ENCODE data around the gene SMAD3.

The SMAD3 gene

DNA sequence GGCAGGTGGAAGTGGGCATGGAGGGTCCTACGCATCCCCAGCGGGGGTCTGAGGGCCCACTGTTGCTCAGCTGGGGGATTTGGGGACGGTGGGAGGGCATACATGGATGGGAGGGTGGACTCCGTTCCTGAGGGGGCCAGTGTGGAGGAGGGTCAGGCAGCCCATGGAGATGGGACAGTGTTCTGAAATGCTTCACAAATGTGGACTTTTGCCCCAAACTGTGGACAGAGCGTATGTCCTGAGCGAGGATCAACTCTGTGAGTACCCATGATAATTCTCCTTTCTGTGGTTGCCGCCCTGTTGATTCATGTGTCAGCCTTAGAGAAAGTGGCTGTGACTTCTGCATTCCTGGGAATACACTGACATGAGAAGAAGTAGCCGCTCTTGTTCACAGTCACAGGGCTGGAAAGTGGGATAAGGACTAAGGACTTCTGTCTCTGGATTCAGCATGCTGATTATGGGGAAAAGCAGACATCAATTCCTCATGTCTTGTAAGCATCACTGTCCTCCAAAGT, 33.4 kb downstream of the SMAD3 start:
- peaks cover 5% of the 10 kb centered on the region for H3K4me1 ChIP-seq (ENCODE audit: insufficient read depth, low read length)
- peaks cover 18% of the 10 kb centered on the region for H3K27me3 ChIP-seq (ENCODE audit: insufficient read depth, low read length, poor library complexity)
- TF ChIP-seq EZH2 (IDR thresholded peaks at IDR 0.05; ENCODE audit: borderline replicate concordance, low read depth, low read length, severe bottlenecking): no peak
- TF ChIP-seq, protein P1, sequence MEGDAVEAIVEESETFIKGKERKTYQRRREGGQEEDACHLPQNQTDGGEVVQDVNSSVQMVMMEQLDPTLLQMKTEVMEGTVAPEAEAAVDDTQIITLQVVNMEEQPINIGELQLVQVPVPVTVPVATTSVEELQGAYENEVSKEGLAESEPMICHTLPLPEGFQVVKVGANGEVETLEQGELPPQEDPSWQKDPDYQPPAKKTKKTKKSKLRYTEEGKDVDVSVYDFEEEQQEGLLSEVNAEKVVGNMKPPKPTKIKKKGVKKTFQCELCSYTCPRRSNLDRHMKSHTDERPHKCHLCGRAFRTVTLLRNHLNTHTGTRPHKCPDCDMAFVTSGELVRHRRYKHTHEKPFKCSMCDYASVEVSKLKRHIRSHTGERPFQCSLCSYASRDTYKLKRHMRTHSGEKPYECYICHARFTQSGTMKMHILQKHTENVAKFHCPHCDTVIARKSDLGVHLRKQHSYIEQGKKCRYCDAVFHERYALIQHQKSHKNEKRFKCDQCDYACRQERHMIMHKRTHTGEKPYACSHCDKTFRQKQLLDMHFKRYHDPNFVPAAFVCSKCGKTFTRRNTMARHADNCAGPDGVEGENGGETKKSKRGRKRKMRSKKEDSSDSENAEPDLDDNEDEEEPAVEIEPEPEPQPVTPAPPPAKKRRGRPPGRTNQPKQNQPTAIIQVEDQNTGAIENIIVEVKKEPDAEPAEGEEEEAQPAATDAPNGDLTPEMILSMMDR (IDR thresholded peaks at IDR 0.05; ENCODE audit: borderline replicate concordance, extremely low read depth, low read length, poor library complexity, severe bottlenecking): no peak
- H4K20me1 ChIP-seq (ENCODE audit: insufficient read depth, low read length): no peaks in the 10 kb centered on the region
- no peak overlapping the region for H3K27ac ChIP-seq (ENCODE audit: low read length)
- no peaks in the 10 kb centered on the region for H3K9me3 ChIP-seq (ENCODE audit: insufficient read depth, low read length, severe bottlenecking)
- no peaks in the 10 kb centered on the region for H3K36me3 ChIP-seq (ENCODE audit: insufficient read depth, low read length)
- DNase-seq: no peak
- no peak overlapping the region for H3K9ac ChIP-seq (ENCODE audit: low read depth, low read length)
- no peaks in the 10 kb centered on the region for H3K79me2 ChIP-seq (ENCODE audit: insufficient read depth, low read length)
- no peak overlapping the region for H3K4me3 ChIP-seq (ENCODE audit: low read depth in 1 of 2, low read length in 2 of 2)
- no peak overlapping the region for H2AFZ ChIP-seq (ENCODE audit: low read depth, low read length)
- H3K4me2 ChIP-seq (ENCODE audit: insufficient read depth, low read length): no peak overlapping the region
- ATAC-seq (ENCODE audit: insufficient read depth, low read depth): no peak

DNA sequence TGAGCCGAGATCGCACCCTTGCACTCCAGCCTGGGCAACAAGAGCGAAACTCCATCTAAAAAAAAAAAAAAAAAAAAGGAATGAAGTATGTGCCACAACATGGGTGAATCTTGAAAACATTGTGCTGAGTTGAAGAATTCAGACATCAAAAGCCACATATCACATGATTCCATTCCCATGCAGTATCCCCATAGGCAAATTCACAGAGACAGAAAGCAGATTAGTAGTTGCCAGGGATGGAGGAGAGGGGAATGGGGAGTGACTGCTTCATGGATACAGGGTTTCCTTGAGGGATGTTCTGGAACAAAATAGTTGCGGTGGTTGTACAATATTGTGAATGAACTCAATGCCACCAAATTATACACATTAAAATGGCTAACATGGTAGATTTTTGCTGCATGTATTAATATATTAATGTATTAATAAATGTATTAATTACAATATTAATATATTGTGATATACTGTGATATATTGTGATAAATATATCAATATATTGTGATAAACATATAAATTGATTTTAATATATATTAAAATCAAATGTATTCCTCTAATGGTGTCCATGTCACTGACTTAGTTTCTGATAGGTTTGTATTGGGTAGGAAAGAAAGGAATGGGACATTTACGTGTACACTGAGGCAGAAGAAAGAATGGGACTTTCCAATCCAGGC, 34.9 kb downstream of the SMAD3 start:
- Histone ChIP-seq H3K4me1 (ENCODE audit: insufficient read depth, low read length) (peaks cover 12% of the 10 kb centered on the region), H3K4me3 (ENCODE audit: low read depth in 1 of 2, low read length in 2 of 2) (no peak overlapping the region), H3K36me3 (ENCODE audit: insufficient read depth, low read length) (no peaks in the 10 kb centered on the region), H3K9me3 (ENCODE audit: insufficient read depth, low read length, severe bottlenecking) (no peaks in the 10 kb centered on the region), H3K79me2 (ENCODE audit: insufficient read depth, low read length) (no peaks in the 10 kb centered on the region), H3K27ac (ENCODE audit: low read length) (no peak overlapping the region), H3K9ac (ENCODE audit: low read depth, low read length) (no peak overlapping the region), H4K20me1 (ENCODE audit: insufficient read depth, low read length) (no peaks in the 10 kb centered on the region), H2AFZ (ENCODE audit: low read depth, low read length) (no peak overlapping the region), H3K4me2 (ENCODE audit: insufficient read depth, low read length) (no peak overlapping the region), H3K27me3 (ENCODE audit: insufficient read depth, low read length, poor library complexity) (peaks cover 25% of the 10 kb centered on the region)
- no peak for DNase-seq
- no peak for ATAC-seq (ENCODE audit: insufficient read depth, low read depth)
- no peak for TF ChIP-seq EZH2 (IDR thresholded peaks at IDR 0.05; ENCODE audit: borderline replicate concordance, low read depth, low read length, severe bottlenecking)
- TF ChIP-seq, protein P1 (IDR thresholded peaks at IDR 0.05; ENCODE audit: borderline replicate concordance, extremely low read depth, low read length, poor library complexity, severe bottlenecking): no peak

DNA sequence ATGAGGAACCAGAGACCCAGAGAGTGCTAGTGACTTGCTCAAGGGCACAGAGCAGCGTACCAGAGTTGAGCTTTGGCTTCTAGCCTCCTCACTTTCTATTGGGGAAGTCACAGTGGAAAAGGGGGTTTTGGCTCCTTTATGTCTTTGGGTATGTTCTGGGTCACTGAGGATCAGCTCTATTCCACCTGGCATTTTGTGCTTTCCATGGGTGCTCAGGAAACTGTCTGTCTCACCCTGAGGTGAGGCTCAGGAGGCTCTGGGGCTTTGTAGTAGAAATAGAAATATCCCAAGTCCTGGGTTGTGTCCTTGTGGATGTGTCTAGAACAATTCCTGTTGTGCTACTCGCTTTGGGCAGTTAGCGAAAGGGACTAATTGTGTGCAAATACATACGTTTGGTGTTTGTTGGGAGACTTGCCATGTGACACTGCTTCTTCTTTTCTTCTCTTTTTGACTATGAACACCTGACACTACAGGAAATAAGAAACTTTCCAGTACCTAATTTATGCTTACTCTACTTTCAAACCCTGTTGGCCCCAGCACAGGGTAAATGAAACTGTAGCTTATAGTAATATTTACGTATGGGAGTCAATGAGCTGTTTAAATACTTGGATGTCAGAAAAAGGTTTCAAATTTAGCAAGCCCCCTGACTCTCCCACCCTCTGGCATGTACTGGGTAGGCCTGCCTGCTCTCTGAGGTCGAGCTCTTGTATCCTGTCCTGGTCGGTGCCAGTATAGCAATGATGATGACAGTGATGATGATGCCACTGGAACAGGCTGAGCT, 35.6 kb downstream of the SMAD3 start:
- TF ChIP-seq, protein P1 (IDR thresholded peaks at IDR 0.05; ENCODE audit: borderline replicate concordance, extremely low read depth, low read length, poor library complexity, severe bottlenecking): no peak
- TF ChIP-seq EZH2 (IDR thresholded peaks at IDR 0.05; ENCODE audit: borderline replicate concordance, low read depth, low read length, severe bottlenecking): no peak
- no peaks in the 10 kb centered on the region for H3K9me3 ChIP-seq (ENCODE audit: insufficient read depth, low read length, severe bottlenecking)
- no peak overlapping the region for H3K4me3 ChIP-seq (ENCODE audit: low read depth in 1 of 2, low read length in 2 of 2)
- peaks cover 12% of the 10 kb centered on the region for H3K4me1 ChIP-seq (ENCODE audit: insufficient read depth, low read length)
- no peak overlapping the region for H3K4me2 ChIP-seq (ENCODE audit: insufficient read depth, low read length)
- no peaks in the 10 kb centered on the region for H4K20me1 ChIP-seq (ENCODE audit: insufficient read depth, low read length)
- H2AFZ ChIP-seq (ENCODE audit: low read depth, low read length): no peak overlapping the region
- H3K27me3 ChIP-seq (ENCODE audit: insufficient read depth, low read length, poor library complexity): peaks cover 25% of the 10 kb centered on the region
- H3K79me2 ChIP-seq (ENCODE audit: insufficient read depth, low read length): no peaks in the 10 kb centered on the region
- H3K27ac ChIP-seq (ENCODE audit: low read length): no peak overlapping the region
- no peak for DNase-seq
- H3K9ac ChIP-seq (ENCODE audit: low read depth, low read length): no peak overlapping the region
- no peak for ATAC-seq (ENCODE audit: insufficient read depth, low read depth)
- no peaks in the 10 kb centered on the region for H3K36me3 ChIP-seq (ENCODE audit: insufficient read depth, low read length)
